SKM-1 treated with dmso at 0.1 percent for 144 hours (cell line): ENCODE results near the gene GSG1L.
"Not testable (repeated sequence)": the region's sequence is repeated elsewhere in the genome, so short reads cannot be mapped to it uniquely, and the experiment has no call there.

ENCODE experiments used
- DNase-seq: peaks from one replicate; lab custom pipeline; 2025; ENCODE audit not compliant: unreplicated experiment; lab: John Stamatoyannopoulos, UW

Gene GSG1L

DNA sequence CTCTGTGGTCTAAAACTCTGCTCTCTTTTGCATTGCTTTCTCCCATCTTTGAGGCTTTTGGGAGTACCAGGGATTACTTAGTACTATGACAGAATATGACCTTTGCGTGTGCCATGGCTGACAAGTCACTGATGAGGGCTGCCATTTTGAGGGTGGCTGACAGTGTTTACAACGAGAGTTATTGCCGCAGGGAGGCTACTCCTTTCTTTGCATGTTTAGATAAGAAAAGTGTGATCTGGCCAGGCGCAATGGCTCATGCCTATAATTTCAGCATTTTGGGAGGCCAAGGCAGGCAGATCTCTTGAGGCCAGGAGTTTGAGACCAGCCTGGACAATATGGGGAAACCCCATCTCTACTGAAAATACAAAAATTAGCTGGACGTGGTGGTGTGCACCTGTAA lies 77.5 kb downstream of the GSG1L start:
- no peak for DNase-seq

- DNase-seq = no peak
Measured at GRCh38 chr16:27984121-27984520, 79.4 kb downstream of the GSG1L start.

GRCh38 chr16:27983244-27983643 lies 80.3 kb downstream of the GSG1L start:
- DNase-seq = no peak

DNA sequence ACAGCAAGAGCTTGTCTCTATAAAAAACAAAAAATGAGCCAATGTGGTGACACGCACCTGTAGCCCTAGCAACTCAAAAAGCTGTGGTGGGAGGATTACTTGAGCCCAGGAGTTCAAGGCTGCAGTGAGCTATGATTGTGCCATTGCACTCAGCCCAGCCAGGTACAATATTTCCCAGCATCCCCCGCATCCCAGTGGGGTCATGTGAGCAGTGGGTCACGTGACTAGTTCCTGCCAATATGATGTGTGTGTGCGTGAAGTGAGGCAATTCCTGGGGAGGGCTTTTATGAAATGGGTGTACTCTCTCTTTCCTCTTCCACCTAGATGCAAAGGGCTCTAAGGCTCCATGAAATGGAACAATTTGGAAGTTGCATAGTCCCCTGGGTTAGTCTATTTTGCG lies 81.3 kb downstream of the GSG1L start:
- DNase-seq = no peak

- no peak for DNase-seq
Measured at GRCh38 chr16:27980919-27981700, 82.4 kb downstream of the GSG1L start.

DNA sequence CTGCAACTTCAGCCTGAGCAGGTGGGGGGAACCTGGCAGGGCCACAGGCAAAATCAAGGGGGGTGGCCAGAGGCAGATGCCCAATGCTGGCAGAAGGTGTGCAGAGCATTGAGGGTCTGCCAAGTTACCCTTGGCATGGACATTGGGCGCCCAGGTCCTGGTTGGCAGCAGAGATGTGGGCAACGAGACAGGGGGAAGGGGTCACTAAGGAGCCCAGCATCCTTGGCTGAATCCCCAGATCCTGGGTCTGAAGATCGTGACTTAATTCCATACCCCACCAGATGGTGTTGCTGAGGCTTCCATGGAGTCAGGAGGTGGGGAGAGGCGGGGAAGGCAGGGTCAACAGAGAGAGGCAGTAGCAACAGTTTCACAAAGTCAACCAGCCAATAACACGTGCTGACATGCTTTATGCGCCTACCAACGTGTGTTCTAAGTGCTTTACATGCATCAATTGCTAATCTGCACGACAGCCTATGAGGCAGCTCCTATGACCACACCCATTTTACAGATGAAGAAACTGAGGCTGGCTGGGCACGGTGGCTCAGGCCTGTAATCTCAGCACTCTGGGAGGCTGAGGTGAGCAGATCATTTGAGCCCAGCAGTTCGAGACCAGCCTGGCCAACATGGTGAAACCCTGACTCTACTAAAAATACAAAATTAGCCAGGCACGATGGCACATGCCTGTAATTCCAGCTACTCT lies 83.3 kb downstream of the GSG1L start:
- no peak for DNase-seq

- not testable (repeated sequence) for DNase-seq
Measured at GRCh38 chr16:27979668-27980067, 83.8 kb downstream of the GSG1L start.

- no peak for DNase-seq
Measured at GRCh38 chr16:27978876-27979275, 84.6 kb downstream of the GSG1L start.

GRCh38 chr16:27977966-27978365 lies 85.5 kb downstream of the GSG1L start:
- DNase-seq = no peak

- DNase-seq = no peak
Measured at GRCh38 chr16:27976990-27977389, 86.5 kb downstream of the GSG1L start.

- no peak for DNase-seq
Measured at GRCh38 chr16:27974896-27975540, 88.5 kb downstream of the GSG1L start.

- DNase-seq = no peak
Measured at GRCh38 chr16:27973678-27974077, 89.8 kb downstream of the GSG1L start.

GRCh38 chr16:27972500-27972899 lies 91.0 kb downstream of the GSG1L start:
- DNase-seq = peak; percentile 21

GRCh38 chr16:27969574-27969973 lies 93.9 kb downstream of the GSG1L start:
- no peak for DNase-seq

DNA sequence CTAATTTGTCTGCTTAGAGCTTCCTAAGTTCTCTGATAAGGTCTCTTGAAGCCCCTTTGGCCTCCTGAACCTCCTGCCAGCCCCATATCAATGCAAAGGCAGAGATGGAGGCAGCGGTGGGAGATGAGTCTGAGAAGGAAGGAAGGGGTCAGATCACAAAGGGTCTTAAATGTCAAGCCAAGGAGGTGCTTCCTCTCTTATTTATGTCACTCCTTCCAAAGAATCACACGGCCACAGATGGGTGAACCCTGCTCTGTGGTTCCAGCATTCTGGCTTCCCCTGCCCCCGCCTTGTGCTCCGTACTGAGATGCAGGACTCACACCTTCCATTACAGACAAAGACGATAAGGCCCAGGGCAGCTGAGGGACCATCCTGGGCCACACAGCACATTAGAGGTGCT lies 96.3 kb downstream of the GSG1L start:
- no peak for DNase-seq

GRCh38 chr16:27966756-27967155 lies 96.8 kb downstream of the GSG1L start:
- DNase-seq = no peak

DNA sequence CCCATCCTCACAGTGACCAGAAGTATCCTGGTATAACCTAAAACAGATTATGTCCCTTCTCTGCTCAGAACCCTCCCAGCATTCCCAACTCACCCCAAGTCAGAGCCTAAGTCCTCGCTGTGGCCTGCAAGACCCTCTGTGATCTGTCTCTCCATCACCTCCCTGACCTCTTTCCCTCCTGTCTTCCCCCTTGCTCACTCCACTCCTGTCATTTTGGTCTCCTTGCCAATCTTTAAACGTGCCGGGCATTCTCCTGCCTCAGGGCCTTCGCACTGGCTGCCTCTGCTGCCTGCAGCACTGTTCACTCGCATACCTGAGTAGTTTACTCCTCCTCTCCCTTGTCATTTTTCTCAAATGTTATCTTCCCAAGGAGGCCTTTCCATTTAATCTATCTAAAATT lies 97.7 kb downstream of the GSG1L start:
- no peak for DNase-seq

DNA sequence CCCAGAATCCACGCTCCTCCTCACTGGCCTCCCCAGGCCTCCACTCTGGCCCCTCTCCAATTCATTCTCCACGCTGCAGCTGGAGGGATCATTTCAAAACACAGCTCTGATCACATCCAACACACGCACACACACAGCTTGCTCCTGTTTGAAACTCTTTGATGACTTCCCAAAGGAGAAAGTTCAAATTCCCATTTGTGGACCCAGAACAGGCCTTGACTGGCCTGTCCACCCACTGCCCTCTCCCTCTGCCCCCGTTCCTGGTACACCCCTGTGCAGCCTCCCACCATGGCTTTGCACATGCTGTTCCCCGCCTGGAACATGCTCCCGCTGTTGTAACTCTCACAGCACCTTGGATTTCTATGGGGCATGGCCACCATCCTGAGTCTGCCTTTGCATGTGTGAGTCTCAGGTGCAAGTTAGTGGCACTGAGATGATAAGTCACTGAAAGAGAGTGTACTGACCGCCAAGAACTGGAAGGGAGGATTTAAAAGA lies 100.0 kb downstream of the GSG1L start:
- no peak for DNase-seq

DNA sequence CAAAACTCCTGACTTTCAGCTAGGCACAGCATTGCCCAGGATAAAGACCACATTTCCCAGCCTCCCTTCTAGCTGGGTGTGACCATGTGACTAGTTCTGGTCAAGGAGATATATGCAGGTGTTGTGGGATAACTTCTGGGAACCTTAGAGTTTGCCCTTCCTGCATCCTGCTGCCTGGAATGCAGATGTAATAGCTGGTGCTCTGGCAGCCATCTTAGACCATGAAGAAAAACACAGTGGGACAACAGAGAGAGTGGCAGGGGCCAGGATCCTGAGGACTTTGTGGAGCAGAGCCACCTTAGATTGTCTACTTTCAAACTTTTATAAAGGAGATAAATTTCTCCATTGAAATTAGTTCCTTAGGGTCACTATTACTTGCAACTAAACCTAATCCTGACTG lies 101.3 kb downstream of the GSG1L start:
- no peak for DNase-seq

DNA sequence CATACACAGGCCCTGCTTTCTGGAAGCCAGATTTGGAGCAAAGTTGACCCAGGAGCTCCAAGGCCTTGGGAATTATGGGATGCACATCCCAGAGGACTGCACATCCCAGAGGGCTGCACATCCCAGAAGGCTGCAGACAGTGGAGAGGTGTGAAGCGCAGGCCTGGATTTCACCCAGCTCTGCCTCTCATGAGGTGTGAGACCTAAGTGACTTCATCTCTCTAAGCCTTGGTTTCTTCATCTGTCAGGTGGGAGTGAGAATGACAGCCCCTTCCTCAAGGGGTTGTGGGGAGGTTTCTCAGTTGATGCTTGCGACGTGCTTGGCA lies 102.3 kb downstream of the GSG1L start:
- no peak for DNase-seq

DNA sequence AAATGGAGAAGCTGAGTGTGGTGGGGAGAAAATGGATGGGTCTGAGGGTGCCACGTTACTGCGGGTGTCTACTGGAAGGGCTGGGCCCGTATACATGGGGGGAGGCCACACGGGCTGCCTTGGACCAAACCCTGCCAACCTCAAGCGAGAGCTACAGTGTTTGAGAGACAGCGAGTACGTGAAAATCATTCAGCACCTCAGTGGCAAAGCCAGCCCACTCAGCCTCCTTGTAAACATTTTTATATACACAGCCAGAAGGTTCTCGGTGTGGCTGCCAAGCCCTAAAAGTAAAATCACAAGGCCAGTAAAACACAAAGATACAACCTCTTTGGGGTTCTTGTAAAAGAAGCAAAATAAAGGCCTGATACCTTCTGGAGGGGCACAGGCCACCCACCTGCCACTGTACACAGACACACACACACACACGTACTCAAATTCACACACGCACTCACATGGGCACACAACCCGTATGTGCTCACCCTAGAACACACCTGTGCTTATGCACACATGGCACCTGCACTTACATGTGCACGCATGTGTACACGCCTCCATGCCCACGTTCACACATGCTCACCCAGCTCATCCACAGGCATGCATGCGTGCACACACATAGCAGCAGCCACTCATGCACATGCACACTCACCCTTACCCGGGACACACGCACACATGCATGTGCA lies 102.8 kb downstream of the GSG1L start:
- DNase-seq = no peak

DNA sequence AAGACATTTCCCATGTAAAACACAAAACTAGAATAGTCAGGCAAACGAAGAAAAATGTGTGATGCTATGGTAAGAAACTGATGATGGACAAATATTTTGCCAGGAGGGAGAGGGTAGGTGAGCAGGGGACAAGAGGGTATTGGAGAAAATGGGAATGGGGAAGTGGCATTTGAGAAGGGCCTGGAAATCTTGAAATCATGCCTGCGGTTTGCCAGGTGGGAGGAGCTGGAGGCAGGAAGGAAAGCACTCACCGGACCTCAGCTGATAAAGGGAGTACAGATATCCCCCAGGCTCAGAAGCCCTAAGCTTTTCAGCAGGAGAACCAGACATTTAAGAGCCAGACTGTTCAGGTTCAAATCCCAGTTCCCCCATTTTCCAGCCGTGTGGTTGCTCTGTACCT lies 103.6 kb downstream of the GSG1L start:
- DNase-seq = no peak
